GM12892 (cell line): Measurements from ENCODE around the gene KRT20.

ENCODE experiments used
- POLR2A ChIP-seq: IDR thresholded peaks from 2 replicates; pipeline ENCODE4 v1.6.1; 2011; ENCODE audit warnings: low read depth, low read length, control low read depth
- POLR2AphosphoS5 ChIP-seq: IDR thresholded peaks from 2 replicates; pipeline ENCODE4 v1.6.1; 2011; ENCODE audit warnings: low read depth, low read length, control low read depth
- TAF1 ChIP-seq: IDR thresholded peaks from 2 replicates; pipeline ENCODE4 v1.6.1; 2011; ENCODE audit warnings: low read depth, mild to moderate bottlenecking, control low read depth, low read length, borderline replicate concordance

DNA sequence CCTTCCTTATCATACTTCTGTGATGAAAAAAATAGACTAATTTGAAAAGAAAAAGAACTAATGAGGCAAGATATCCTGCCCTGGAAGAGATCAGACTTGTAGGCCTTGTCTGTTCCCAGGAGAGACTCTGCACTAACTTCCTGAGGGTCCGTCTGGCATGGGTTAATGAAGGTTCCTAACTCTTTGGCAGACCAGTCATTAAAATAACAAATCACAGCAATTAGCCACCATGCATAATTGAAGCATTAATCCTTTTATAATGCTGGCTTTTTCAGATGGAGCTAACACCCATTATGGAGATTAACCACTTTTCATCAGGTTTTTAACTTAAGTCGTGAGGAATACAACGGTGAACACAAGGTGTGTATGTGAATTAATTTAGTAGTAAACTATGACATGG lies 52.2 kb downstream of the KRT20 start:
- TF ChIP-seq POLR2AphosphoS5 (no peak), POLR2A (no peak), TAF1 (no peak)
